Measurements from ENCODE around the gene SPDYE1.
"Not testable (repeated sequence)": the region's sequence is repeated elsewhere in the genome, so short reads cannot be mapped to it uniquely, and the experiment has no call there.

SPDYE1 gene

GRCh38 chr7:43992896-43993295 lies 4.8 kb upstream of the SPDYE1 start:
- not testable (repeated sequence) for DNase-seq

- not testable (repeated sequence) for DNase-seq
Measured at GRCh38 chr7:43994681-43995080, 3.0 kb upstream of the SPDYE1 start.

GRCh38 chr7:44012081-44012480 lies 14.4 kb downstream of the SPDYE1 start:
- not testable (repeated sequence) for DNase-seq

GRCh38 chr7:44015090-44015489 lies 17.4 kb downstream of the SPDYE1 start:
- not testable (repeated sequence) for DNase-seq

GRCh38 chr7:44018857-44019807 lies 21.4 kb downstream of the SPDYE1 start:
- DNase-seq = peak; percentile 98 to 100

DNA sequence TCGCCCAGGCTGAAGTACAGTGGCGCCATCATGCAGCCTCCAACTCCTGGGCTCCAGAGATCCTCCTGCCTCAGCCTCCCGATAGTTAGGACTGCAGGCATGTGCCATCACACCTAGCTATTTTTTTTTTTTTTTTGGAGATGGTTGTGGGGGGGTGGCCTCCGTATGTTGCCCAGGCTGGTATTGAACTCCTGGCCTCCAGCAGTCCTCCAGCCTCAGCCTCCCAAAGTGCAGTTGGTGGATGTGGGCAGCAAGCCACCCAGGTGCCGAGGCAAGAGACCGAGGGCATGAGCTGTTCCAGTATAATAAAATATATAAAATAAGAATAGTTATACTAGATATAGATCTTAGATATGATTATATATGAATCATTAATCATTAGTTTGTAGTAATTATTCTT lies 22.1 kb downstream of the SPDYE1 start:
- not testable (repeated sequence) for DNase-seq

DNA sequence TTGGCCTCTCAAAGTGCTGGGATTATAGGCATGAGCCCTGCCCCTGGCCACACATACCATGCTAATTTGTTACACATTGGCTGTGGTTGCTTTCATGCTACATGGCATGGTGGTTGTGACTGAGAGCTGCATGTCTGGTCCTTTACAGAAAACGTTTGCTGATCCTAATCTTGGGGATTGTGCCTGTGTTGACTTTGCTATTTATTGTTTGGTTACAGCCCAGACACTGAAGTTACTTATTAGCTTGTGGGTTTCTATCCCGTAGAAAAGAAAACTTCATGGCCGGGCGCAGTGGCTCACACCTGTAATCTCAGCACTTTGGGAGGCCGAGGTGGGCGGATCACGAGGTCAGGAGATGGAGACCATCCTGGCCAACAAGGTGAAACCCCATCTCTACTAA lies 24.4 kb downstream of the SPDYE1 start:
- not testable (repeated sequence) for DNase-seq

DNA sequence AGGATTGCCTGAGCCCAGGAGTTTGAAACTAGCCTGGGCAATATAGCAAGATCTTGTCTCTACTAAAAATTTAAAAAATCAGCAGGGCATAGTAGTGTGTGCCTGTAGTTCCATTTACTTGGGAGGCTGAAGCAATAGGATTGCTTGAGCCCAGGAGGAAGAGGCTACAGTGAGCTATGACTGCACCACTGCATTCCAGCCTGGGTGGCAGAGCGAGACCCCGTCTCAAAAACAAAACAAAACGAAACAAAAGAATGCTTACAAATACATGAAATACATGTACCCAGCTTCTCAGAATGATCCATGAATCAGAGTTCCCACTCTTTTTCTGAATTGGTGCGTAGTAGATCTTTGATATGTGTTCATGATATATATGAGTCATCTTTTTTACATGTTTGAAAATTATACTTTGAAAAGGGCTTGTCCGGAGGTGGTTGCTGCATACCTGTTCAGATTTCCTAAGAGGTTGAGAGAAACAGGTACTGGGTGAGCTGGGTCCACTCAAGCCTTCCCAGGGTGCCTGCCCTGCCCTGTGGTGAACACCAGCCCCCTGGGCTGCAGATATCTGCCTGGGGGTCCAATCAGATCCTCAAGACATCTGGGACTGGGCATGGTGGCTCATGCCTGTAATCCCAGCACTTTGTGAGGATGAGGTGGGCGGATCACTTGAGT lies 25.2 kb downstream of the SPDYE1 start:
- DNase-seq = not testable (repeated sequence)

DNA sequence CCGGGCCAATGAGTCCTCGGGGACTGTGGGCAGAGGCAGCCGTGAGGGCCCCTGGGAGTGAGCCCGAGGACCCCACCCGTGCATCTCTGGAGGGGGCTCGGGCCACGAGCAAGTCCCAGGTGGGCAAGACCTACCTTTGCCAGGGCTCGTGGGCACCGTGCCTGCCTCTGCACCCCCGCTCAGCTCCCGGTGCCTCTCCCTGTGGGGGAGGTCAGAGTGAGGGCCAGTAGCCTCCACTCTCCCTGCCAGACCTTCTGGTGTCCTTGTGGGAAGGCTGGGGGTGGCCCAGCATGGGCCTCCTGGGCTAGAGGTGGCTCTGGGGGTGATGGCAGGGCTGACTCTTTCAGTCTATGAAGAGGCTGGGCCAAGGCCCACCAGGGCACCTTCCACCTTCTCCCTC lies 31.7 kb downstream of the SPDYE1 start:
- not testable (repeated sequence) for DNase-seq

DNA sequence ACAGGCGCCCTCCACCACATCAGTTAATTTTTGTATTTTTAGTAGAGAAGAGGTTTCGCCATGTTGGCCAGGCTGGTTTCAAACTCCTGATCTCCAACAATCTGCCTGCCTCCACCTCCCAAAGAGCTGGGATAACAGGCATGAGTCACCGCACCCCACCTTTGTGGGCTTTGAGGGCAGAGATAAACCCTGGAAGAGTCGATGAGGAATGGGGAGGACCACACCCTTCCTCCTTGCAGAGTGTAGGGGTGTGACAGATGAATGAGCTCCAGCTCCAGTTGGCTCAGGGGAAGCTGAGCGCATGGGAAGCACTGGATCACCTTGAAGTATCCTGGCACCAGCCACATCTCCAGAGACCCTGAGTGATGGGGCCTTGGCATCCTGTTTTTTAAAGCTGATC lies 32.3 kb downstream of the SPDYE1 start:
- DNase-seq = not testable (repeated sequence)

DNA sequence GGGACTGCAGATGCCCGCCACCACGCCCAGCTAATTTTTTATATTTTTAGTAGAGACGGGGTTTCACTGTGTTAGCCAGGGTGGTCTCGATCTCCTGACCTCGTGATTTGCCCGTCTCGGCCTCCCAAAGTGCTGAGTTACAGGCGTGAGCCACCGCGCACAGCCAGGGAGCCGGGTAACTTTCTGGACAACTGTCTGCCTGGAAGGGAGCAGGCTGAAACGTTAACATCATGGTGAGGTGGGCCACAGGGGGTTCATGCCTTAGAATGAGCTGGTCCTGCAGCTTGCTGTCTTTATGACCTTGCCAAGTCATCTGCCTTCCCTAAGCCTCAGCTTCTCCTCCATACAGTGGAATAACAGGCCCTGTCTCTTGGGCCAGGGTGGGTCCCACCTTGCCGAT lies 33.6 kb downstream of the SPDYE1 start:
- DNase-seq = not testable (repeated sequence)

DNA sequence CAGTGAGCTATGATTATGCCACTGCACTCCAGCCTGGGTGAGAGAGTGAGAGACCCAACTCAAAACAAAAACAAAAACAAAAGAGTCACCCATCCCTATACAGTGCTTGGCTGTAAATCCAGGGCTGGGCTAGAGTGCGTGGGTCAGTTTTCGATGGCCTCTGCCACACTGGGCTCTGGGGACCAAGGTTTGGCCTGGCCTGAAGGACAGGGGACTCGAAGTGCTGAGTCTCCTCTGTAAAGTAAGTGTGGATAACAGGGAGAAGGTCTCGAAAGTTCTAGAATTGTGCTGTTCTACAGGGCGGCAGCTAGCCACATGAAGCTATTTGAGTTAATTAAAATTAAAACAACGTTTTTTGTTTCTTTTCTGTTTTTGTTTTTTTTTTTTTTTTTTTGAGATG lies 34.3 kb downstream of the SPDYE1 start:
- not testable (repeated sequence) for DNase-seq

- not testable (repeated sequence) for DNase-seq
Measured at GRCh38 chr7:44033971-44034844, 36.5 kb downstream of the SPDYE1 start.

- DNase-seq = peak; percentile 40 to 53
Measured at GRCh38 chr7:44036364-44036763, 38.7 kb downstream of the SPDYE1 start.

- not testable (repeated sequence) for DNase-seq
Measured at GRCh38 chr7:44037951-44038350, 40.3 kb downstream of the SPDYE1 start.

- DNase-seq = not testable (repeated sequence)
Measured at GRCh38 chr7:44038553-44038952, 40.9 kb downstream of the SPDYE1 start.

GRCh38 chr7:44038961-44039558 lies 41.4 kb downstream of the SPDYE1 start:
- DNase-seq = peak; percentile 89 to 92

- not testable (repeated sequence) for DNase-seq
Measured at GRCh38 chr7:44039800-44040492, 42.2 kb downstream of the SPDYE1 start.

- DNase-seq = peak; percentile 78 to 81
Measured at GRCh38 chr7:44040493-44040891, 42.8 kb downstream of the SPDYE1 start.

DNA sequence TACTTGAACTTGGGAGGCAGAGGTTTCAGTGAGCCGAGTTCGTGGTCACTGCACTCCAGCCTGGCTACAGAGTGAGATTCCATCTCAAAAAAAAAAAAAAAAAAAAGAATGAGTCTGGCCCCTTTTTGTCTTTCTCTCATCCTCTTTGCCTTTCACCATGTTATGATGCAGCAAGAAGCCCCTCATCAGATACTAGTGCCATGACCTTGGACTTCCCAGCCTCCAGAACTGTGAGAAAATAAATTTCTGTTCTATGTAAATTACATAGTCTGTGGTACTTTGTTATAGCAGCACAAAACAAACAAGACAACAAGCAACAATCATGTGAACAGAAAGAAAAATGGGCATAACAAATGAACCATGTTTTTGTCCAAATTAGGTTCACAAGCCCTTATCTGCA lies 44.5 kb downstream of the SPDYE1 start:
- DNase-seq = no peak

DNA sequence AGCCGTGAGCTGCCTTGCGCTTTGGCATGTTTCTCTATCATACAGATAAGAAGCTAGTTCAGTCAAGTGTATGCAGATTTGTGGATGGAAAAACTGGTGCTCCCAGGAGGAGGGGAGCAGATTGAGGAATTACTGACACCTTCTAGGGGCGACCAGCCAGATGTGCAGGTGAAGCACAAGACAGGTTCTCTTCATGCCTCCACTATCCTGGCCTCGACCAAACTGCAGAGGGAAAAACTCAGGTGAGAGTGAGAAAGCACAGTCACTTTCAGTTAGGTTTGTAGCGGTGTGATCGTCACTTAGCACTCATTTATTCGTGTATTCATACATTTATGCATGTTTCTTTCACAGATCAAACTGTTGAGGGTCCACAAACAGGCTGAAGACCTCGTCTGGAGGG lies 46.2 kb downstream of the SPDYE1 start:
- DNase-seq = no peak

Measured in CD4-positive, alpha-beta T cell treated with Interleukin-1 beta for 1 hour (primary cell).